Measurements from ENCODE around the gene FBLIM1.

The FBLIM1 gene

GRCh38 chr1:15734901-15735300, 23.7 kb upstream of the FBLIM1 start:
- in situ Hi-C loops (cut with MboI; ENCODE audit: low sequenced_read_pairs, unreplicated experiment) = loop anchor here (25.0 kb wide), 1 partner anchor 398 kb away; no protein-coding TSS in a partner anchor
- DNase-seq (ENCODE audit: low spot score) = no peak
- TF ChIP-seq CTCF (IDR thresholded peaks at IDR 0.05; ENCODE audit: borderline replicate concordance, control extremely low read depth, extremely low read depth, insufficient read depth, missing control alignments) = no peak

GRCh38 chr1:15735304-15736037, 23.1 kb upstream of the FBLIM1 start:
- in situ Hi-C loops (cut with MboI; ENCODE audit: low sequenced_read_pairs, unreplicated experiment) = loop anchor here (25.0 kb wide), 1 partner anchor 398 kb away; no protein-coding TSS in a partner anchor
- TF ChIP-seq CTCF (IDR thresholded peaks at IDR 0.05; ENCODE audit: borderline replicate concordance, control extremely low read depth, extremely low read depth, insufficient read depth, missing control alignments) = no peak
- no peak for DNase-seq (ENCODE audit: low spot score)

GRCh38 chr1:15736038-15736891, 22.3 kb upstream of the FBLIM1 start, which contains the start of gene SLC25A34:
SLC25A34 (plus strand) TSS chr1:15736258; CDS start chr1:15736486, 228 bp downstream.
- no peak for DNase-seq (ENCODE audit: low spot score)
- in situ Hi-C loops (cut with MboI; ENCODE audit: low sequenced_read_pairs, unreplicated experiment) = loop anchor here (25.0 kb wide), 1 partner anchor 399 kb away; no protein-coding TSS in a partner anchor
- TF ChIP-seq CTCF (IDR thresholded peaks at IDR 0.05; ENCODE audit: borderline replicate concordance, control extremely low read depth, extremely low read depth, insufficient read depth, missing control alignments) = no peak

GRCh38 chr1:15736892-15737261, 21.7 kb upstream of the FBLIM1 start:
- in situ Hi-C loops (cut with MboI; ENCODE audit: low sequenced_read_pairs, unreplicated experiment) = loop anchor here (25.0 kb wide), 1 partner anchor 400 kb away; no protein-coding TSS in a partner anchor
- no peak for DNase-seq (ENCODE audit: low spot score)
- TF ChIP-seq CTCF (IDR thresholded peaks at IDR 0.05; ENCODE audit: borderline replicate concordance, control extremely low read depth, extremely low read depth, insufficient read depth, missing control alignments) = no peak

- TF ChIP-seq CTCF (IDR thresholded peaks at IDR 0.05; ENCODE audit: borderline replicate concordance, control extremely low read depth, extremely low read depth, insufficient read depth, missing control alignments) = no peak
- in situ Hi-C loops (cut with MboI; ENCODE audit: low sequenced_read_pairs, unreplicated experiment) = loop anchor here (25.0 kb wide), 1 partner anchor 400 kb away; no protein-coding TSS in a partner anchor
- DNase-seq (ENCODE audit: low spot score) = no peak
Observed at GRCh38 chr1:15737324-15738319, 21.0 kb upstream of the FBLIM1 start.
